HepG2 (cell line): ENCODE data around the gene TTLL6. TPM values are rescaled to one million over a fixed set of nuclear protein-coding genes. Genes with fewer than 3 reads are reported as not detected.
A peak's percentile ranks its signal among the peaks of the same experiment; 100 is the strongest.

Experiments
- DRAP1 ChIP-seq: IDR thresholded peaks from 2 replicates; pipeline ENCODE4 v1.6.1; 2016; ENCODE audit warnings: missing genetic modification reagents, missing compliant biosample characterization
- EZH2 ChIP-seq: conservative IDR thresholded peaks from 2 replicates; pipeline ENCODE4 v1.6.1; 2012; ENCODE audit warnings: mild to moderate bottlenecking, low read depth, low read length, moderate library complexity
- FOXO1 ChIP-seq: sonication (generic); formaldehyde crosslinking; IDR thresholded peaks from 2 replicates; pipeline ENCODE4 v1.4.0; 2020; ENCODE audit warnings: missing genetic modification reagents
- HNF4G ChIP-seq, 2 experiments: sonication (generic) in 1 of 2; formaldehyde crosslinking in 1 of 2; IDR thresholded peaks; 2 replicates each; pipeline versions ENCODE4 v1.4.0 to v1.6.1; 2011 to 2020; ENCODE audit warnings: borderline replicate concordance in 2 of 2, low read depth in 2 of 2, mild to moderate bottlenecking in 2 of 2, low read length in 1 of 2, missing genetic modification reagents in 1 of 2, moderate library complexity in 1 of 2
- KAT8 ChIP-seq: IDR thresholded peaks from 2 replicates; pipeline ENCODE4 v1.6.1; 2016; ENCODE audit warnings: missing genetic modification reagents, missing compliant biosample characterization
- MBNL3 ChIP-seq: fragments of 250-450 bp; sonication (Bioruptor Pico); conservative IDR thresholded peaks from 2 replicates; pipeline ENCODE4 v1.8.0; 2022; ENCODE audit warnings: mild to moderate bottlenecking, inconsistent platforms
- RARA ChIP-seq: IDR thresholded peaks from 2 replicates; pipeline ENCODE4 v1.6.1; 2016; ENCODE audit warnings: missing genetic modification reagents, missing compliant biosample characterization
- ZFP91 ChIP-seq: sonication (generic); formaldehyde crosslinking; IDR thresholded peaks from 2 replicates; pipeline ENCODE4 v1.9.0; 2022; ENCODE audit warnings: missing genetic modification reagents, mild to moderate bottlenecking, borderline replicate concordance
- ZNF75D ChIP-seq: sonication (generic); formaldehyde crosslinking; IDR thresholded peaks from 2 replicates; pipeline ENCODE4 v1.8.1; 2023; ENCODE audit warnings: missing genetic modification reagents, mild to moderate bottlenecking, borderline replicate concordance
- polyA plus RNA-seq, 8 experiments: library from polyadenylated mRNA; depleted of rRNA in 3 of 8; stranded (reverse) in 7 of 8; unstranded in 1 of 8; fragments of >200 nt; fragmentation: Illumina TruSeq in 4 of 8; extraction: Trizol in 4 of 8; gene quantifications; 2 replicates each; pipeline versions ENCODE4 v1.2.1 to v1.2.3, GENCODE V29; 2011 to 2016; ENCODE audit warnings: low read depth in 4 of 8, missing spikeins in 1 of 8, mixed read lengths in 1 of 8; ENCODE audit not compliant: insufficient read depth in 1 of 8
- total RNA-seq, 5 experiments: library from RNA; depleted of rRNA; stranded (reverse); fragments of >200 nt; fragmentation: Illumina TruSeq; extraction: Trizol; gene quantifications; 2 replicates each; pipeline ENCODE4 v1.2.3, GENCODE V29; 2016; ENCODE audit warnings: low read depth in 1 of 5
- TF ChIP-seq, protein P1 (sequence below): sonication (generic); formaldehyde crosslinking; conservative IDR thresholded peaks from 2 replicates; pipeline ENCODE4 v1.4.0; 2020; ENCODE audit warnings: missing genetic modification reagents
- TF ChIP-seq, protein P2 (sequence below): sonication (generic); formaldehyde crosslinking; IDR thresholded peaks from 2 replicates; pipeline ENCODE4 v1.8.0; 2023; ENCODE audit warnings: mild to moderate bottlenecking, missing genetic modification reagents
- TF ChIP-seq, protein P3 (sequence below): sonication (generic); formaldehyde crosslinking; IDR thresholded peaks from 2 replicates; pipeline ENCODE4 v1.4.0; 2020; ENCODE audit warnings: missing genetic modification reagents
- TF ChIP-seq, protein P4 (sequence below): sonication (generic); formaldehyde crosslinking; IDR thresholded peaks from 2 replicates; pipeline ENCODE4 v1.9.0; 2021; ENCODE audit warnings: mild to moderate bottlenecking, missing genetic modification reagents

The TTLL6 gene
- total and polyA plus RNA-seq, 2 of the 13 experiments (the other 11 are each of a cell fraction or from before 2014, with no cell fraction given) = 0.04 to 0.08 TPM

DNA sequence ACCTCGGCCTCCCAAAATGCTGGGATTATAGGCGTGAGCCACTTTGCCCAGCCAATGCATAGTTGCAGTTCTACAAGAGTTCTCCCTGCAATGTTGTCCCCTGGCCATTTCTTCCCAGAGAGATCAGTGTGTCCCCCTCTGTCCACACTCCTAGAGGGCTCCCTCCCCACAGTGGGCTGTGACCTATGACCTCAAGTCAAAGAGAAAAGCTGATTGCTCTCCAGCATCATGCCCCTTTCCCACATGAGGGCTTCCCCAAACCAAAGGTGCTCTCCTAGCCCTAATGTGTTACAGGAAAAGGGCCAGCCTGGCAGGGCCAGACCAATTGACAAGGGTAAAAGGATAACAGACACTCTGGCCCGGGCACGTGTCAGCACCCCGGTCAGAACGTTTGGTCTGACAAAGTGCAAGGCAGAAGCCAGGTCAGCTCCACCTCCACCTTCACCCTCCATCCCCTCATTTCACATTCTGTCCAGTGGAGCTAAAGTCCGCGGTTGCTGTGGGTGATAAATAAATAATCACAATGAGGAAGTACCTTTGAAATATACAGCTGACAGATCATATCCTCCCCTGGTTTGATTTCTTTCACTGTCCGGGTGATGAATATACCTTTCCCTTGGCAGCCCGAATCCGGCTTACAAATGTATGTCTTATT, 17.8 kb downstream of the TTLL6 start (continued):
- TF ChIP-seq, protein P1, sequence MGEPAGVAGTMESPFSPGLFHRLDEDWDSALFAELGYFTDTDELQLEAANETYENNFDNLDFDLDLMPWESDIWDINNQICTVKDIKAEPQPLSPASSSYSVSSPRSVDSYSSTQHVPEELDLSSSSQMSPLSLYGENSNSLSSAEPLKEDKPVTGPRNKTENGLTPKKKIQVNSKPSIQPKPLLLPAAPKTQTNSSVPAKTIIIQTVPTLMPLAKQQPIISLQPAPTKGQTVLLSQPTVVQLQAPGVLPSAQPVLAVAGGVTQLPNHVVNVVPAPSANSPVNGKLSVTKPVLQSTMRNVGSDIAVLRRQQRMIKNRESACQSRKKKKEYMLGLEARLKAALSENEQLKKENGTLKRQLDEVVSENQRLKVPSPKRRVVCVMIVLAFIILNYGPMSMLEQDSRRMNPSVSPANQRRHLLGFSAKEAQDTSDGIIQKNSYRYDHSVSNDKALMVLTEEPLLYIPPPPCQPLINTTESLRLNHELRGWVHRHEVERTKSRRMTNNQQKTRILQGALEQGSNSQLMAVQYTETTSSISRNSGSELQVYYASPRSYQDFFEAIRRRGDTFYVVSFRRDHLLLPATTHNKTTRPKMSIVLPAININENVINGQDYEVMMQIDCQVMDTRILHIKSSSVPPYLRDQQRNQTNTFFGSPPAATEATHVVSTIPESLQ (CRISPR knock-in tag) = no peak
- TF ChIP-seq, protein P2, sequence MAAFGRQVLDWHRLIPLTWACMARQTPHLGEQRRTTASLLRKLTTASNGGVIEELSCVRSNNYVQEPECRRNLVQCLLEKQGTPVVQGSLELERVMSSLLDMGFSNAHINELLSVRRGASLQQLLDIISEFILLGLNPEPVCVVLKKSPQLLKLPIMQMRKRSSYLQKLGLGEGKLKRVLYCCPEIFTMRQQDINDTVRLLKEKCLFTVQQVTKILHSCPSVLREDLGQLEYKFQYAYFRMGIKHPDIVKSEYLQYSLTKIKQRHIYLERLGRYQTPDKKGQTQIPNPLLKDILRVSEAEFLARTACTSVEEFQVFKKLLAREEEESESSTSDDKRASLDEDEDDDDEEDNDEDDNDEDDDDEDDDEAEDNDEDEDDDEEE (CRISPR knock-in tag) = no peak
- TF ChIP-seq KAT8 (CRISPR knock-in tag) = 0 out of 2 replicates have a peak, but pooled peaks have one; percentile 10
- 0 out of 2 replicates have a peak, but pooled peaks have one; percentile 20 for TF ChIP-seq DRAP1 (CRISPR knock-in tag)
- peak; percentile 14; the same call in 1 of the 2 replicates for TF ChIP-seq ZFP91 (CRISPR knock-in tag)
- TF ChIP-seq, protein P3, sequence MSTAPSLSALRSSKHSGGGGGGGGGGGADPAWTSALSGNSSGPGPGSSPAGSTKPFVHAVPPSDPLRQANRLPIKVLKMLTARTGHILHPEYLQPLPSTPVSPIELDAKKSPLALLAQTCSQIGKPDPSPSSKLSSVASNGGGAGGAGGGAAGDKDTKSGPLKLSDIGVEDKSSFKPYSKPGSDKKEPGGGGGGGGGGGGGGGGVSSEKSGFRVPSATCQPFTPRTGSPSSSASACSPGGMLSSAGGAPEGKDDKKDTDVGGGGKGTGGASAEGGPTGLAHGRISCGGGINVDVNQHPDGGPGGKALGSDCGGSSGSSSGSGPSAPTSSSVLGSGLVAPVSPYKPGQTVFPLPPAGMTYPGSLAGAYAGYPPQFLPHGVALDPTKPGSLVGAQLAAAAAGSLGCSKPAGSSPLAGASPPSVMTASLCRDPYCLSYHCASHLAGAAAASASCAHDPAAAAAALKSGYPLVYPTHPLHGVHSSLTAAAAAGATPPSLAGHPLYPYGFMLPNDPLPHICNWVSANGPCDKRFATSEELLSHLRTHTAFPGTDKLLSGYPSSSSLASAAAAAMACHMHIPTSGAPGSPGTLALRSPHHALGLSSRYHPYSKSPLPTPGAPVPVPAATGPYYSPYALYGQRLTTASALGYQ (CRISPR knock-in tag) = no peak
- TF ChIP-seq ZNF75D = no peak
- TF ChIP-seq EZH2 = no peak
- no peak for TF ChIP-seq MBNL3 (CRISPR knock-in tag)
- TF ChIP-seq HNF4G (IDR thresholded peaks at IDR 0.05; ENCODE audit: borderline replicate concordance, low read depth, low read length) = no peak
- no peak for TF ChIP-seq HNF4G (CRISPR knock-in tag; IDR thresholded peaks at IDR 0.05; ENCODE audit: borderline replicate concordance, low read depth)
- TF ChIP-seq, protein P4, sequence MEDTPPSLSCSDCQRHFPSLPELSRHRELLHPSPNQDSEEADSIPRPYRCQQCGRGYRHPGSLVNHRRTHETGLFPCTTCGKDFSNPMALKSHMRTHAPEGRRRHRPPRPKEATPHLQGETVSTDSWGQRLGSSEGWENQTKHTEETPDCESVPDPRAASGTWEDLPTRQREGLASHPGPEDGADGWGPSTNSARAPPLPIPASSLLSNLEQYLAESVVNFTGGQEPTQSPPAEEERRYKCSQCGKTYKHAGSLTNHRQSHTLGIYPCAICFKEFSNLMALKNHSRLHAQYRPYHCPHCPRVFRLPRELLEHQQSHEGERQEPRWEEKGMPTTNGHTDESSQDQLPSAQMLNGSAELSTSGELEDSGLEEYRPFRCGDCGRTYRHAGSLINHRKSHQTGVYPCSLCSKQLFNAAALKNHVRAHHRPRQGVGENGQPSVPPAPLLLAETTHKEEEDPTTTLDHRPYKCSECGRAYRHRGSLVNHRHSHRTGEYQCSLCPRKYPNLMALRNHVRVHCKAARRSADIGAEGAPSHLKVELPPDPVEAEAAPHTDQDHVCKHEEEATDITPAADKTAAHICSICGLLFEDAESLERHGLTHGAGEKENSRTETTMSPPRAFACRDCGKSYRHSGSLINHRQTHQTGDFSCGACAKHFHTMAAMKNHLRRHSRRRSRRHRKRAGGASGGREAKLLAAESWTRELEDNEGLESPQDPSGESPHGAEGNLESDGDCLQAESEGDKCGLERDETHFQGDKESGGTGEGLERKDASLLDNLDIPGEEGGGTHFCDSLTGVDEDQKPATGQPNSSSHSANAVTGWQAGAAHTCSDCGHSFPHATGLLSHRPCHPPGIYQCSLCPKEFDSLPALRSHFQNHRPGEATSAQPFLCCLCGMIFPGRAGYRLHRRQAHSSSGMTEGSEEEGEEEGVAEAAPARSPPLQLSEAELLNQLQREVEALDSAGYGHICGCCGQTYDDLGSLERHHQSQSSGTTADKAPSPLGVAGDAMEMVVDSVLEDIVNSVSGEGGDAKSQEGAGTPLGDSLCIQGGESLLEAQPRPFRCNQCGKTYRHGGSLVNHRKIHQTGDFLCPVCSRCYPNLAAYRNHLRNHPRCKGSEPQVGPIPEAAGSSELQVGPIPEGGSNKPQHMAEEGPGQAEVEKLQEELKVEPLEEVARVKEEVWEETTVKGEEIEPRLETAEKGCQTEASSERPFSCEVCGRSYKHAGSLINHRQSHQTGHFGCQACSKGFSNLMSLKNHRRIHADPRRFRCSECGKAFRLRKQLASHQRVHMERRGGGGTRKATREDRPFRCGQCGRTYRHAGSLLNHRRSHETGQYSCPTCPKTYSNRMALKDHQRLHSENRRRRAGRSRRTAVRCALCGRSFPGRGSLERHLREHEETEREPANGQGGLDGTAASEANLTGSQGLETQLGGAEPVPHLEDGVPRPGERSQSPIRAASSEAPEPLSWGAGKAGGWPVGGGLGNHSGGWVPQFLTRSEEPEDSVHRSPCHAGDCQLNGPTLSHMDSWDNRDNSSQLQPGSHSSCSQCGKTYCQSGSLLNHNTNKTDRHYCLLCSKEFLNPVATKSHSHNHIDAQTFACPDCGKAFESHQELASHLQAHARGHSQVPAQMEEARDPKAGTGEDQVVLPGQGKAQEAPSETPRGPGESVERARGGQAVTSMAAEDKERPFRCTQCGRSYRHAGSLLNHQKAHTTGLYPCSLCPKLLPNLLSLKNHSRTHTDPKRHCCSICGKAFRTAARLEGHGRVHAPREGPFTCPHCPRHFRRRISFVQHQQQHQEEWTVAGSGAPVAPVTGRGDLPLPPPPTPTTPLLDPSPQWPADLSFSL (CRISPR knock-in tag) = no peak
- TF ChIP-seq RARA = peak; percentile 62
- no peak for TF ChIP-seq FOXO1 (CRISPR knock-in tag)
